ENCODE data around the gene CAPG.

- no peak for TF ChIP-seq POLR2A (IDR thresholded peaks at IDR 0.05)
- TF ChIP-seq EP300 (IDR thresholded peaks at IDR 0.05) = no peak
- TF ChIP-seq CTCF (IDR thresholded peaks at IDR 0.05) = no peak
Measured at GRCh38 chr2:85401464-85401805, 8.7 kb downstream of the CAPG start.

Measured in upper lobe of left lung (tissue), 4 donors.